ENCODE results near the gene MAF. TPM values are rescaled to one million over a fixed set of nuclear protein-coding genes. Genes with fewer than 3 reads are reported as not detected.

MAF gene
- total RNA-seq, 1 donor, result 24.1 TPM

DNA sequence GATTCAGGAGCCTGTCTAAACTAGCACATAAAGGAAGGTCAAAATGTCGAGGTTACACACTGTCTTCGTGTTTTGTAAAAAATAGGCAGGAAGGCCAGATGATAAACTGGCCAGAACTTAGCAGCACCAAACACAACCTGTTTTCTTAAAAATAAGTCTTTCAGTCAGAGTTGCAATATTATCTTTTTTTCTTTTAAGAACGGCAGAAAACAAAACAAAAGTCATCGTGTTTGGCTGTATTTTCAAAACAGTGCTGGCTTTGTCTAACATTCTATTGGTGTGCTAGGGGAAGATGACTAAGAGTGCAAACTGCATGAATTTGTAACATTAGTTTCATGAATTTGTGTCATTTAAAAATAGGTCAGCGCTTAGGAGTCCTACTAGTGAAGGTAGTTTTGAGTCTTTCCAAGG is 5.3 kb downstream of the MAF start:
- TF ChIP-seq, protein P1, sequence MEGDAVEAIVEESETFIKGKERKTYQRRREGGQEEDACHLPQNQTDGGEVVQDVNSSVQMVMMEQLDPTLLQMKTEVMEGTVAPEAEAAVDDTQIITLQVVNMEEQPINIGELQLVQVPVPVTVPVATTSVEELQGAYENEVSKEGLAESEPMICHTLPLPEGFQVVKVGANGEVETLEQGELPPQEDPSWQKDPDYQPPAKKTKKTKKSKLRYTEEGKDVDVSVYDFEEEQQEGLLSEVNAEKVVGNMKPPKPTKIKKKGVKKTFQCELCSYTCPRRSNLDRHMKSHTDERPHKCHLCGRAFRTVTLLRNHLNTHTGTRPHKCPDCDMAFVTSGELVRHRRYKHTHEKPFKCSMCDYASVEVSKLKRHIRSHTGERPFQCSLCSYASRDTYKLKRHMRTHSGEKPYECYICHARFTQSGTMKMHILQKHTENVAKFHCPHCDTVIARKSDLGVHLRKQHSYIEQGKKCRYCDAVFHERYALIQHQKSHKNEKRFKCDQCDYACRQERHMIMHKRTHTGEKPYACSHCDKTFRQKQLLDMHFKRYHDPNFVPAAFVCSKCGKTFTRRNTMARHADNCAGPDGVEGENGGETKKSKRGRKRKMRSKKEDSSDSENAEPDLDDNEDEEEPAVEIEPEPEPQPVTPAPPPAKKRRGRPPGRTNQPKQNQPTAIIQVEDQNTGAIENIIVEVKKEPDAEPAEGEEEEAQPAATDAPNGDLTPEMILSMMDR (IDR thresholded peaks at IDR 0.05; ENCODE audit: insufficient read depth, low read length), result no peak
- H3K4me3 ChIP-seq (ENCODE audit: low read depth, low read length), result no peak overlapping the region
- no peak for DNase-seq (ENCODE audit: low read depth)

GRCh38 chr16:79593754-79594153 is 6.8 kb downstream of the MAF start:
- no peak overlapping the region for H3K4me3 ChIP-seq (ENCODE audit: low read depth, low read length)
- TF ChIP-seq, protein P1 (IDR thresholded peaks at IDR 0.05; ENCODE audit: insufficient read depth, low read length), result no peak
- DNase-seq (ENCODE audit: low read depth), result no peak

DNA sequence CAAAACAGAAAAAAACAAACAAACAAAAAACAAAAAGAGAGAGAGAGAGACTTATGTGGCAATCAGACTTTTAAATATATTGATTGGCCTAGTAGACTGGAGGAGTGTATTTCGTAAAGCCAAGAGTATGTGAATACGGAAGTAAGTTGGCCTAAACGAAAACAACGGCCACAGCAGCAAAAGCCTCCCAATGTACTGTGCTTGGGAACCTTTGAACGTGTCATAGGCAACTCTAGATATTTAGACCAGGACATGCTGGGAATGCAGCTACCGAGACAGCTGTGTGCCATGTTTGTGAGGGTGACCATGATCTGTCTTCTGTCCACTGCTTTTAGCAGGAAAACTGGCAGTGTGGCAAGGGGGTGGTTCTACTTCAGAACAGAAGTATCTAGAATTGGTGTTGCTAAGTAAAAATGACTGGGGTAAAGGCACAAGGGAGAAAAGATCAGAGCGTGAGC is 7.4 kb downstream of the MAF start:
- H3K4me3 ChIP-seq (ENCODE audit: low read depth, low read length), result no peak overlapping the region
- DNase-seq (ENCODE audit: low read depth), result no peak
- TF ChIP-seq, protein P1 (IDR thresholded peaks at IDR 0.05; ENCODE audit: insufficient read depth, low read length), result no peak

DNA sequence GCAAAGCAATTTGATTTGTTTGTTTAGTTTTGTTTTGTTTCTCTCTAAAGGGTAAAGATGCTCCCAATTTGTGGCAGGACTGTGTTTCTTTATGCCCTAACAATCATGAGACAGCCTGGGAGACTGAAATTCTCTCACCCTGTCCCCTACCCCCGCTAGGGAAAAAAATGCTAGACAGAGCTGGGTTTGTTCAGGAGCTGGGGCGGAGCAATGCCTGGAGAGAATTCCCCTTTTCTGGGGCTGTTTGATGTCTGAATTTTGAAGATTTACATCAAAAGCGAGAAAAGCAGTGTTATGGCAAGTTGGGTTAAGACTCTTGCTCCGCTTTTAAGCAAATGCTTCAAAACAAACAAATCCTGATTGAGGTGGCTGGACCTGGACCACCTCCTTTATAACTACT is 8.4 kb downstream of the MAF start:
- DNase-seq (ENCODE audit: low read depth), result no peak
- TF ChIP-seq, protein P1 (IDR thresholded peaks at IDR 0.05; ENCODE audit: insufficient read depth, low read length), result no peak
- H3K4me3 ChIP-seq (ENCODE audit: low read depth, low read length), result no peak overlapping the region

GRCh38 chr16:79589601-79590102 is 10.9 kb downstream of the MAF start:
- H3K4me3 ChIP-seq (ENCODE audit: low read depth, low read length), result no peak overlapping the region
- no peak for DNase-seq (ENCODE audit: low read depth)
- TF ChIP-seq, protein P1 (IDR thresholded peaks at IDR 0.05; ENCODE audit: insufficient read depth, low read length), result no peak

GRCh38 chr16:79587897-79588296 is 12.6 kb downstream of the MAF start:
- TF ChIP-seq, protein P1 (IDR thresholded peaks at IDR 0.05; ENCODE audit: insufficient read depth, low read length), result no peak
- H3K4me3 ChIP-seq (ENCODE audit: low read depth, low read length), result no peak overlapping the region
- no peak for DNase-seq (ENCODE audit: low read depth)

GRCh38 chr16:79587296-79587695 is 13.2 kb downstream of the MAF start:
- no peak overlapping the region for H3K4me3 ChIP-seq (ENCODE audit: low read depth, low read length)
- DNase-seq (ENCODE audit: low read depth), result no peak
- TF ChIP-seq, protein P1 (IDR thresholded peaks at IDR 0.05; ENCODE audit: insufficient read depth, low read length), result no peak
